GM12891 (cell line): Measurements from ENCODE around the gene GHR.

Source experiments
- POLR2A ChIP-seq: IDR thresholded peaks from 2 replicates; pipeline ENCODE4 v1.6.1; 2011; ENCODE audit warnings: low read depth, low read length, control low read depth
- POLR2AphosphoS5 ChIP-seq: IDR thresholded peaks from 2 replicates; pipeline ENCODE4 v1.6.1; 2011; ENCODE audit warnings: low read depth, low read length, control low read depth

DNA sequence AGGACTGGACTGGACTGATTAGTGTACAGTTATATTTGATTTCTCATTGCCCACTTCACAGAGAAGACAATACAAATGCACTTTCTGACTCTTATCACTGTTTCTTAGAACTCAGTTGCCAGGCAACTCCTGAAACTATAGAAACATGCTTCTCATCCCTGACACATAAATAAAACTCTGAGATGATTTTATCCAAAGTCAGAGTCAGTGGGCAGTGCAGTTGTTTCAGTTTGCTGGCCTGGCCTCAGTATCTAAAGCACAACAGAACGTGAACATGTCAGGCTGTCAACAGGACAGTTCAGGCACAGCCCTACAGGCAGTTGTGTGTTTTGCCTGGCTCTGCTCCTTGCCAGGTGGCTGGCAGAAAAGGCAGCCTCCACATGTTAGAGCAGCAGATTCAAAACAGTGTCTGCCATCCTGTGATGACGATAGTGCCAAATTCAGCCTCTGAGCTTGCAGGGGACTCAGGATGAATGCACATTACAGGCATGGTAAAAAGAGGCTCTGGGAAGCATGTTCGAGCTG lies 268.2 kb downstream of the GHR start:
- TF ChIP-seq POLR2AphosphoS5 (no peak), POLR2A (no peak)
